ENCODE data around the gene SERINC5.

DNA sequence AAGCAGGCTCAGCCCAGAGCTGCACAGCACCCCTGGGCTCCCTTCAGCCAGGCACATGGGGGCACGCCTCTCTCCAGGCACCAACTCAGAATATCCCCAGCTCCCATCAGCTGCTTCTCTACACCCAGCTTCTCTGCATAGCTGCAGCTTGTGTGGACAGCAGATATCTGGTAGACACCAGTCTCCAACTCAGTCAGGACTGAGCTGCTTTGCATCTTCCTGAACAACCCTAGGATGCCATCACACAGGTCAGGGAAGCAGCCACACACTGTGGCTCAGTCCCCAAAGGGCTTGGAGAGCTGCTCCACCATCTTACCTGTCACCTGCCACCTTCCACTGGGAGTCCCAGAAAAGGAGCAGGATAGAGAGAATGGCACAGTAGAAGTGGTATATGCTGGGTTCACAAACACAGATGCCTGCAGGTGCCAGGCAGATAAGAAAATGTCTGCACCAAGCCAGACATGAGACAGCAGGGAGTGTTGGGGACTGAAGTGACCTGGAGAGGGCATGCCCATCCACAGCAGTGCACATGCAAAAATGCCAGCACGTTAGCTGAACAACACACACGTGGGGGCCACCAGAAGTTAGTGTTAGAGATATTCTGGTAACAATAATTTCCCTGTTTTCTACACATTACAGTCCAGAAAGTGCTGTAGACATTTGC is 178.7 kb downstream of the SERINC5 start:
- TF ChIP-seq EP300 (IDR thresholded peaks at IDR 0.05) (no peak), POLR2A (IDR thresholded peaks at IDR 0.05) (no peak), POLR2AphosphoS5 (IDR thresholded peaks at IDR 0.05) (no peak)
- TF ChIP-seq, protein P1, sequence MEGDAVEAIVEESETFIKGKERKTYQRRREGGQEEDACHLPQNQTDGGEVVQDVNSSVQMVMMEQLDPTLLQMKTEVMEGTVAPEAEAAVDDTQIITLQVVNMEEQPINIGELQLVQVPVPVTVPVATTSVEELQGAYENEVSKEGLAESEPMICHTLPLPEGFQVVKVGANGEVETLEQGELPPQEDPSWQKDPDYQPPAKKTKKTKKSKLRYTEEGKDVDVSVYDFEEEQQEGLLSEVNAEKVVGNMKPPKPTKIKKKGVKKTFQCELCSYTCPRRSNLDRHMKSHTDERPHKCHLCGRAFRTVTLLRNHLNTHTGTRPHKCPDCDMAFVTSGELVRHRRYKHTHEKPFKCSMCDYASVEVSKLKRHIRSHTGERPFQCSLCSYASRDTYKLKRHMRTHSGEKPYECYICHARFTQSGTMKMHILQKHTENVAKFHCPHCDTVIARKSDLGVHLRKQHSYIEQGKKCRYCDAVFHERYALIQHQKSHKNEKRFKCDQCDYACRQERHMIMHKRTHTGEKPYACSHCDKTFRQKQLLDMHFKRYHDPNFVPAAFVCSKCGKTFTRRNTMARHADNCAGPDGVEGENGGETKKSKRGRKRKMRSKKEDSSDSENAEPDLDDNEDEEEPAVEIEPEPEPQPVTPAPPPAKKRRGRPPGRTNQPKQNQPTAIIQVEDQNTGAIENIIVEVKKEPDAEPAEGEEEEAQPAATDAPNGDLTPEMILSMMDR (IDR thresholded peaks at IDR 0.05): no peak

Data from gastroesophageal sphincter (tissue), 3 donors.